ENCODE data around the gene BOC.

Gene BOC

GRCh38 chr3:113292933-113293332 lies 81.6 kb downstream of the BOC start:
- DNase-seq = no peak

GRCh38 chr3:113293348-113293747 lies 82.0 kb downstream of the BOC start:
- no peak for DNase-seq

DNA sequence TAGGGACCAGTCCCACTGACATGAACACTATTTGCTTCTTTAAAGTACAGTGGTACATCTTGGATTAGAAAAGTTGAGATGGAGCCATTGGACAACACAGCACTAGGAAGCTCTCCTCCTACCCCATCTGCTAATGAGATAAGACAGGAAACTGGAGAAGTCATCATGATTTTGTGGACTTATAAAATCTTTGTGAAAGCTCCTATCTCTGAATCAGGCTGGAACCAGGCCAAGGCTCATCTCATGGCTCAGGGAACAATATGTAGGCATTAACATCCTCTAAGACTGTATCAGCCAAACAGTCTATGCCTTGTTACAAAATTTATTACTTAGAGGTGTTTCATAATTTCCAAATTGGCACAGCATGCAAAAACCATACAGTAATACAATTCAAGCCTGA lies 84.1 kb downstream of the BOC start:
- no peak for DNase-seq

- no peak for DNase-seq
These were observed 85.9 kb downstream of the BOC start for GRCh38 chr3:113297287-113297686.

- DNase-seq = no peak
These were observed 86.5 kb downstream of the BOC start for GRCh38 chr3:113297841-113298240.

DNA sequence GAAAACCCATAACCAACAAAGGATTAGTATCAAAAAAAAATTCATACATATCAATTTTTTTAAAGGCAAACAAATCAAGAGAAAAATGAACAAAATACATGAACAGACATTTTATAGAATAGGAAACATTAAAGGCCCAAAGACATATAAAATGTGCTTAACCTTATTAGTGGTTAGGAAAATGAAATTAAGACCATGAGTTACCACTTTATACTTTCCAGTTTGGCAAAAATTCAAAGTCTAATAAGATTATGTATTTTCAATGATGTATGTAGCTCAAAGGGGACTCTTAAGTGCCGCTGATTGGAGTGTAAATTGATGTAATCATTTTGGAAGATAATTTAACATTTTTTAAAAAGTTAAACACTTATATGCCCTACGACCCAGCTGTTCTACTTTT lies 89.2 kb downstream of the BOC start:
- no peak for DNase-seq

- DNase-seq = no peak
These were observed 92.7 kb downstream of the BOC start for GRCh38 chr3:113304102-113304501.

DNA sequence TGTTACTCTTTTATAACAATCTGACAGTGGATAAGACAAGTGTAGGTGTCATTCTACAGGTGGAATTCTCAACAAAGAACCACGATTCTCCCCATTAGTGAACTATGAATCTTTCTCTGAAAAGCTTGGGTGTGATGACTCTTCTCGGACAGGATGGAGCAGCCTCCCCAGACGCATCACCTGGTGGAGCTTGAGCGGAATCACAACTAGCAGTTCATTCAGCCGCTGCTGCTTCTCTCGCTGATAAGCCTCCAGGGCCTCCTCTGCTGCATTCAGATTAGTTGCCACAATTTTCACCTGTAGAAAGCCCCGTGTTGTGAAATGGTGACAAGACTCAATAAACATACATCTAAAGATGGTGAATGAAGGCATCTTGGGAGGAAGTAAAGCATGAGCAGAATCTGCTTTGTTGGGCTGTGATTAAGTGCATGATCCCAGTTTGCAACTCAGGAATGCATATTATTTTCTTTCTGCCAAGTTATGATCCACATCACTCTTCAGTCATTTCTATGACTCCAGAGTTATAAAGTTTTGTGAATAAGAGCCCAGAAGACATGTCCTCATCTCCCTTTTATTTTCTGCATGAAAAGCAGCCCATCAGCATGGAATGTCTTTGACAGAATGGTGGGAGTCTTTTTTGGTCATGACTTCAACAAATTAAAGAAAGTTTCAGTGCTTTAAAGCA lies 93.6 kb downstream of the BOC start:
- DNase-seq = no peak

DNA sequence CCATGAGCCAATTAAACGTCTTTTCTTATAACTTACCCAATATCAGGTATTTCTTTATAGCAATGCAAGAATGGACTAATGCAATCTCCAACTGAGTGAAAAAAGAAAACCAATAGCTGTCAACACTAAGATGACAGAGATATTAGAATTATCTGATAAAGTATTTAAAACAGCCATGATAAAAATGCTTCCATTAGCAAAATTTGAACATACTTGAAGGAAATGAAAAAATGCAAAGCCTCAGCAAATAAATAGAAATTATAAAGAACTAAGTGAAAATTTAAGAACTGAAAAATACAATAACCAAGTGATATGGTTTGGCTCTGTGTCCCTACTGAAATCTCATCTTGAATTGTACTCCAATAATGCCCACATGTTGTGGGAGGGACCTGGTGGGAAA lies 99.6 kb downstream of the BOC start:
- no peak for DNase-seq

- DNase-seq = no peak
These were observed 101.1 kb downstream of the BOC start for GRCh38 chr3:113312416-113312815.

- no peak for DNase-seq
These were observed 103.6 kb downstream of the BOC start for GRCh38 chr3:113314923-113315322.

DNA sequence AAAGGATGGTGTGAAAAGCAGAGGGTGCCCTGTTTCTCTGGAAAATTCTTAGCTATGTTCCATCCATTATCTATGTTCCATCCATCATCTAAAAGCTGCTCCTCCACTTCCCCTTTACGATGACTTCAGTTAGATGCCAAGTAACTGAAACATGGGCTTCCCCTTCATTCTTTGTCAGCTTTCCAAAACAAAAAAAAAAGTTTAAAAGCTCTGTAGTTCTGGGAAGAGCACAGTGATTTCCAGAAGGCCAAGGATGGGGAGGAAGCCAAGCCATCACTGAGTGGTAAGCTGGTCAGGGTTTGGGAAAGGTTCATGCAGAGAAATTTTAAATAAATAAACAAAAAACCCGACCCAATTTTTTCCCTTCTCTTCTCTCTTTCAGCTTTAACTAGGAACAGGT lies 118.4 kb downstream of the BOC start:
- DNase-seq = no peak

DNA sequence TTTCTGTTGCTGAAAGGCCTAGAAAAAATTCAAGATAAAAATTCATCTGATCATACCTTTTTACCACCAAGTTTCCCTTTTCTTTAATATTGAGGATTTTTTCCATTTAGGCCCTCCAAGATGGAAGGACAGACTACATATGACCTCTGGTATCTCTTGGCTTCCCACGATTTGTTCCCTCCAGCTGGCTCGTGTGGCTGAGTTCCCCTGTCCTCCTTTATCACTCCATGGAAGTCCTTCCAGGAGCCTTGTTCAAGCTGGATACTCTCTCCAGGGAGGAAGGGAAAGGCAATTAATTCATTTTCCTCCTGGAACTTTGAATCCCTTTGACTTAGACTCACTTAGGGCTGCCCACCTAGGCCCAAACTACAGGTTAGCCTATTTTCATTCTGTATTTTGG lies 119.4 kb downstream of the BOC start:
- no peak for DNase-seq

DNA sequence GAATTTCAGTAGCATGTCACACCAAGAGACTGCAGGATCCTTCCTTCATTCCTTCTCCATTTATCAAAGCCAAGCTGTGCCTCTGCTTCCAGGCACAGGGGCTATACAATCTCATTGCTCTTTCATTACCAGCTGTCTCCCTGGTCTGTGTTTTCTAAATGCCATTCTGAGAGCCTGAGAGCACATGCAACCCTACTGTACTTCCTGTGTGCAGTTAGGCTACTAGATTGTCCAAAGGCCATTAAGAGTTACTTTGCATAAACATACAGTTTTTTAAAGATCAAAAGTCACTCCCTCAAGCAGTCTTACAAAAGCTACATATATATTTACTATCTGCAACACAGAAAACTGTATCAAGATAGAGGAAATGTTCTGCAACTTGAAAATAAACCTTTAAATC lies 119.8 kb downstream of the BOC start:
- DNase-seq = no peak

All from cortex of kidney (tissue), 1 donor.